GM12878 (cell line): ENCODE data around the gene KCNA1. TPM values are rescaled to one million over a fixed set of nuclear protein-coding genes. Genes with fewer than 3 reads are reported as not detected.
A peak's percentile ranks its signal among the peaks of the same experiment; 100 is the strongest.

Experiments
- ATAC-seq: fragments of 200-7000 bp; cut with Tn5 transposase; 3 replicates; pipeline ENCODE4 v1.9.1; 2020; ENCODE audit warnings: mild to moderate bottlenecking, moderate library complexity
- BruUV-seq: library from RNA; stranded (reverse); fragments of 400-500 nt; replicated peaks from 2 replicates; lab custom pipeline; 2021; lab: Mats Ljungman, UMichigan
- CTCF ChIA-PET: fragments of 300-600 bp; sonication (Branson Sonifier 250); formaldehyde crosslinking; extraction: SDS; loops from one replicate; lab custom pipeline; 2021; ENCODE audit warnings: inconsistent platforms; lab: Yijun Ruan, JAX
- POLR2A ChIA-PET: fragments of 350-600 bp; formaldehyde crosslinking; extraction: SDS; loops from one replicate; lab custom pipeline; 2021; ENCODE audit warnings: inconsistent platforms; lab: Charles Lee
- RAD21 ChIA-PET: fragments of 300-600 bp; sonication (Branson Sonifier 250); formaldehyde crosslinking; loops from one replicate; lab custom pipeline; 2023; ENCODE audit warnings: antibody characterized with exemption; ENCODE audit not compliant: unreplicated experiment; lab: Charles Lee
- SMC1A ChIA-PET: fragments of 300-600 bp; sonication (Branson Sonifier 250); formaldehyde crosslinking; loops from one replicate; lab custom pipeline; 2023; ENCODE audit not compliant: unreplicated experiment, uncharacterized antibody; lab: Charles Lee
- DNase-seq: peaks from one replicate; pipeline ENCODE4 v3.0.0-alpha.2; 2011; ENCODE audit warnings: low read depth, low spot score
- FAIRE-seq: peaks from 3 replicates; lab custom pipeline; 2011; peaks lifted over from hg19 to GRCh38; lab: Jason Lieb, UNC
- H2AFZ ChIP-seq: 2 replicates; pipeline ENCODE4 v1.6.0; 2011; ENCODE audit warnings: low read depth, low read length, control low read depth; ENCODE audit not compliant: control insufficient read depth
- H3K27ac ChIP-seq: 2 replicates; pipeline ENCODE4 v1.5.1; 2011; ENCODE audit warnings: control low read depth; ENCODE audit not compliant: control insufficient read depth, insufficient read depth
- H3K27me3 ChIP-seq, 2 experiments: replicated peaks in 1 of 2; 2 replicates each; pipeline versions ENCODE4 v1.6.0 to v1.6.1; 2011; ENCODE audit warnings: low read length in 1 of 2; ENCODE audit not compliant: control insufficient read depth in 2 of 2, insufficient read depth in 2 of 2
- H3K36me3 ChIP-seq, 2 experiments: 2 replicates each; pipeline ENCODE4 v1.5.1; 2011; ENCODE audit warnings: low read length in 1 of 2; ENCODE audit not compliant: control insufficient read depth in 2 of 2, insufficient read depth in 2 of 2
- H3K4me1 ChIP-seq: 2 replicates; pipeline ENCODE4 v1.6.1; 2011; ENCODE audit warnings: mild to moderate bottlenecking, low read length, moderate library complexity, mixed read lengths; ENCODE audit not compliant: control insufficient read depth, insufficient read depth
- H3K4me2 ChIP-seq: 2 replicates; pipeline ENCODE4 v1.6.0; 2011; ENCODE audit warnings: control low read depth; ENCODE audit not compliant: control insufficient read depth, insufficient read depth
- H3K4me3 ChIP-seq: fragments of 200-600 bp; sonication (generic); 2 replicates; pipeline ENCODE4 v1.5.1; 2016
- H3K79me2 ChIP-seq: 2 replicates; pipeline ENCODE4 v1.6.0; 2011; ENCODE audit warnings: low read length; ENCODE audit not compliant: control insufficient read depth, insufficient read depth
- H3K9ac ChIP-seq: 2 replicates; pipeline ENCODE4 v1.8.0; 2011; ENCODE audit warnings: low read length, control low read depth, mixed read lengths; ENCODE audit not compliant: control insufficient read depth, insufficient read depth
- H3K9me3 ChIP-seq: replicated peaks from 3 replicates; pipeline ENCODE4 v1.5.1; 2011; ENCODE audit warnings: mild to moderate bottlenecking, low read length; ENCODE audit not compliant: control insufficient read depth, insufficient read depth
- H4K20me1 ChIP-seq: 2 replicates; pipeline ENCODE4 v1.6.0; 2011; ENCODE audit not compliant: control insufficient read depth, insufficient read depth
- CTCF ChIP-seq, 3 experiments: IDR thresholded peaks in 2 of 3; conservative IDR thresholded peaks in 1 of 3; 2 replicates each; pipeline ENCODE4 v1.5.1; 2011; ENCODE audit warnings: low read depth in 3 of 3, low read length in 3 of 3, mild to moderate bottlenecking in 3 of 3, control low read depth in 2 of 3, moderate library complexity in 2 of 3, inconsistent platforms in 1 of 3, mixed read lengths in 1 of 3; ENCODE audit not compliant: control insufficient read depth in 2 of 3, insufficient read depth in 1 of 3; ENCODE audit errors: extremely low read depth in 1 of 3
- SIX5 ChIP-seq: IDR thresholded peaks from 2 replicates; pipeline ENCODE4 v1.6.1; 2011; ENCODE audit warnings: mild to moderate bottlenecking, low read depth, low read length, moderate library complexity; ENCODE audit not compliant: severe bottlenecking
- SUZ12 ChIP-seq: fragments of 200-600 bp; sonication (generic); IDR thresholded peaks from one replicate; pipeline ENCODE4 v1.6.1; 2018; ENCODE audit warnings: antibody characterized with exemption, mild to moderate bottlenecking; ENCODE audit not compliant: unreplicated experiment
- WGBS: methylation state at CpG from one replicate; pipeline ENCODE4 v1.1.6; 2016; ENCODE audit warnings: low lambda C conversion rate; ENCODE audit not compliant: insufficient replicate concordance, insufficient coverage; ENCODE audit errors: missing lambda C conversion rate; 5-methylcytosine and 5-hydroxymethylcytosine counted together
- in situ Hi-C: fragments of 300-500 bp; cut with MboI; formaldehyde crosslinking; loops from 9 replicates; pipeline ENCODE4 v1.14.3; 2018; ENCODE audit warnings: mixed read lengths
- intact Hi-C: fragments of 100-400 bp; cut with micrococcal nuclease; formaldehyde crosslinking; loops from one replicate; pipeline ENCODE4 v1.14.2; 2022; ENCODE audit not compliant: unreplicated experiment
- polyA plus RNA-seq, 11 experiments: library from polyadenylated mRNA; depleted of rRNA in 4 of 11; unstranded in 6 of 11; stranded (reverse) in 5 of 11; fragments of >200 nt; fragmentation: Nextera tagmentation in 4 of 11; fragmentation: Illumina TruSeq in 1 of 11; extraction: Ambion mirVana in 4 of 11; extraction: Trizol in 1 of 11; gene quantifications; 1 replicate in 1 of 11; 2 replicates in 10 of 11; pipeline versions ENCODE4 v1.2.1 to v1.2.3, GENCODE V29; 2011 to 2016; ENCODE audit warnings: inconsistent platforms in 2 of 11, missing spikeins in 2 of 11, low read depth in 1 of 11
- total RNA-seq, 4 experiments: library from RNA; depleted of rRNA in 3 of 4; stranded (reverse); fragments of >200 nt in 3 of 4; fragmentation: Illumina TruSeq in 1 of 4; extraction: Trizol in 1 of 4; gene quantifications; 2 replicates each; pipeline versions ENCODE4 v1.2.1 to v1.2.3, GENCODE V29; 2013 to 2021

KCNA1 gene
- total and polyA plus RNA-seq, 10 of the 15 experiments (the other 5 are each of a cell fraction or from before 2014, with no cell fraction given) = 0.05 to 0.77 (median 0.33) TPM

DNA sequence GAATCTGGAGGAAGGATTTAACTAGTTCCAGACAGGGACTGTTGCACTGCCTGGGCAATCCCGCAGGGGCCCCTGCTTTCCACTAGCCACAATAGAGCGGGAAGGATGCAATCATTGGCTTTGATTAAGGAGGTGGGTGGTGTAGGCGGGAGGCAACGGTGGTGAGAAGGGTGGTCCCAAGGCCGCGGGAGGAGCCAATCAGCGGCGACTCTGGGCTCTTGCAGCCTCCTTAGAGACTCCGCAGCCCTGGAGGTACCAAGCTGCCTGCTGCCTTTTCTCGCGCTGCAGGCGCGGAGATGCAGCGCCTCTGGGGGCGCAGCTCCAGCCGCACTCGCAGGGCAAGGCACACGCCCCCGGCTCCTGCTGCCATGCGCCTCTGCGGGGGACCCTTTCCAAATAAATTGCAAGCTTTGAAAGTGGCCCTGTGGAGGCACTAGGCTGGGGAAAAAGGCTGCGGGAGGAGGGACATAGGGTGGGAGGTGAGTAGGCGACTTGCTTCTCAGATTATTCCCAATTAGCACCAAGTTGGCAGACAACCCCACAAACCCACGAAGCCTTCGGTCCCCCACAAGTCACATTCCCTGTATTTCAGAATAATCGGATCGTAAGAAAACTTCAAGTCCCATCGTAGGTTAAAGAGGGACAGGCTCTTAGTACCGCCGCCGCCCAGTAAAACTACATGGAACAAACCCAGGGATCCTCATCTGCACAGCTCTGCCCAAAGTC is 858 bp upstream of the KCNA1 start:
- no peaks in the 10 kb centered on the region; the same call in 2 of the 3 replicates for H3K9me3 ChIP-seq
- 26% methylated on average over 31 of the region's 31 CpGs for WGBS
- RAD21 ChIA-PET = interaction anchor here (0.6 kb wide), 1 partner anchor 49 kb away, joined by 4 read pairs; no protein-coding TSS in a partner anchor
- in situ Hi-C loops = no loop called here
- peak; percentile 30 for TF ChIP-seq SUZ12
- TF ChIP-seq CTCF (IDR thresholded peaks at IDR 0.05 in 2 of 3, conservative IDR thresholded peaks at IDR 0.05 in 1 of 3; ENCODE audit: control insufficient read depth in 2 of 3, extremely low read depth in 1 of 3, insufficient read depth in 1 of 3, low read depth in 3 of 3, low read length in 3 of 3) = peak in 2 of 3 experiments; percentile 15 to 46; a peak in 3 of 6 replicates
- no peak for TF ChIP-seq SIX5
- TF ChIP-seq, all 136 proteins: peak for 2
- no TSS peak for BruUV-seq
- no peak overlapping the region for H3K27ac ChIP-seq
- peak; percentile 32; the same call in 2 of the 3 replicates for ATAC-seq
- intact Hi-C loops = no loop called here
- H4K20me1 ChIP-seq = no peaks in the 10 kb centered on the region
- H3K79me2 ChIP-seq = no peaks in the 10 kb centered on the region; the same call in 1 of the 2 replicates
- ChIA-PET CTCF (interaction anchor here (2.8 kb wide), 1 partner anchor 11 kb away, joined by 9 read pairs; no protein-coding TSS in a partner anchor), POLR2A (no interaction called here), SMC1A (interaction anchor here (1.3 kb wide), 1 partner anchor 35 kb away, joined by 4 read pairs; no protein-coding TSS in a partner anchor)
- peaks cover 9 to 15% of the 10 kb centered on the region in 2 experiments; a peak in 3 of 4 replicates for H3K27me3 ChIP-seq
- peak overlapping the region; percentile 15; the same call in 1 of the 2 replicates for H2AFZ ChIP-seq
- H3K9ac ChIP-seq = no peak overlapping the region
- DNase-seq = no peak
- FAIRE-seq = no peak
- peaks cover 16% of the 10 kb centered on the region for H3K4me1 ChIP-seq
- peak overlapping the region; percentile 80 for H3K4me3 ChIP-seq
- H3K36me3 ChIP-seq = no peaks in the 10 kb centered on the region
- peak overlapping the region; percentile 94 for H3K4me2 ChIP-seq
